ENCODE results near the gene ABCC12. TPM values are rescaled to one million over a fixed set of nuclear protein-coding genes. Genes with fewer than 3 reads are reported as not detected.

ABCC12 gene
- total and polyA plus RNA-seq, 2 of the 4 experiments (the other 2 are of a cell fraction) = under 0.01 TPM; not detected in 1

DNA sequence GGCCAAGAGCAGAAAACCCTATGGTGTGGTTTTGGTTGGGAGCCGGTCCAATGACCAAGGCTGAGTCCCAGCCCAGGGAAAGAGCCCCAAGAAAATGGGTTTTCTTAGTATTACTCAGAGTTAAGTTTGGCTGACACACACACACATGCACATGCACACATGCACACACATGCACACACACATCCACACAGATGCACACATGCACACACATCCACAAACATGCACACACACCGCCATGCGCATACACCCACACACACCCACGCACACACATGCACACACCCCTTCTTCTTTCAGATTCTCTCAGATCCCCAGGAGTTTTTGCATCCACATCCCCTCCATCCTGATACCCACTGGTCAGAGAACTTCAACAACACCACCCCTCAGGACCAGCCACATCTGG lies 9.1 kb downstream of the ABCC12 start:
- no peak overlapping the region for H4K91ac ChIP-seq (ENCODE audit: insufficient read depth, low read depth, low read length)
- H3K79me1 ChIP-seq (ENCODE audit: low read depth in 1 of 2, low read length in 2 of 2) = no peaks in the 10 kb centered on the region
- no peak overlapping the region for H2BK20ac ChIP-seq (ENCODE audit: low read depth, low read length)
- H2AFZ ChIP-seq (replicated peaks; ENCODE audit: low read length, poor library complexity) = peak overlapping the region; percentile 33
- H3K27me3 ChIP-seq (ENCODE audit: control insufficient read depth, insufficient read depth, low read length) = no peaks in the 10 kb centered on the region
- H2BK120ac ChIP-seq (ENCODE audit: low read depth, low read length) = no peak overlapping the region
- no peak overlapping the region for H4K5ac ChIP-seq (ENCODE audit: low read depth, low read length)
- in situ Hi-C loops (cut with MboI; ENCODE audit: low sequenced_read_pairs) = no loop called here
- no peak overlapping the region for H3K27ac ChIP-seq (ENCODE audit: insufficient read depth, low read length)
- BruUV-seq (replicated peaks) = no TSS peak
- H3K4me1 ChIP-seq (ENCODE audit: control insufficient read depth, insufficient read depth, low read length) = peaks cover 3% of the 10 kb centered on the region; the same call in 1 of the 2 replicates
- DNase-seq = no peak
- no CpG with 5 or more reads among the region's 4 CpGs for WGBS, 2 experiments (ENCODE audit: extremely low coverage in 2 of 2, insufficient read length in 1 of 2)
- no peak overlapping the region for H2BK15ac ChIP-seq (ENCODE audit: low read depth, low read length)
- H3K36me3 ChIP-seq (ENCODE audit: control insufficient read depth, insufficient read depth, low read length) = no peaks in the 10 kb centered on the region
- CTCF ChIA-PET = no interaction called here
- H2AK9ac ChIP-seq (replicated peaks; ENCODE audit: low read depth, low read length, poor library complexity) = no peak overlapping the region
- H3K18ac ChIP-seq (ENCODE audit: low read depth, low read length) = no peak overlapping the region
- no peak overlapping the region for H3K9ac ChIP-seq (ENCODE audit: low read depth, low read length)
- ATAC-seq (ENCODE audit: low read depth) = no peak
- no peak overlapping the region for H3K4me2 ChIP-seq (ENCODE audit: low read depth, low read length)
- H3K14ac ChIP-seq (replicated peaks; ENCODE audit: low read depth, low read length) = no peak overlapping the region
- no peak overlapping the region for H2AK5ac ChIP-seq (ENCODE audit: low read depth, low read length)
- no peak overlapping the region for H3K4me3 ChIP-seq (ENCODE audit: insufficient read depth, low read depth, low read length)
- no peak overlapping the region for H3K23ac ChIP-seq (ENCODE audit: low read depth, low read length)
- POLR2A ChIA-PET (ENCODE audit: unreplicated experiment) = no interaction called here
- H4K8ac ChIP-seq (ENCODE audit: low read depth in 2 of 2, low read length in 2 of 2) = no peak overlapping the region
- no peaks in the 10 kb centered on the region for H4K20me1 ChIP-seq (ENCODE audit: insufficient read depth, low read length)
- dilution Hi-C loops (cut with HindIII; ENCODE audit: low sequenced_read_pairs, unreplicated experiment) = no loop called here
- H3K4ac ChIP-seq (ENCODE audit: low read depth, low read length) = no peak overlapping the region
- TF ChIP-seq POLR2A (IDR thresholded peaks at IDR 0.05; ENCODE audit: low read depth, low read length) (no peak), NFE2L2 (IDR thresholded peaks at IDR 0.05; ENCODE audit: low read depth, low read length) (no peak)
- intact Hi-C loops (cut with micrococcal nuclease) = no loop called here
- no peak overlapping the region for H3K56ac ChIP-seq (ENCODE audit: extremely low read depth, insufficient read depth, low read length)
- no peak overlapping the region for H2BK5ac ChIP-seq (ENCODE audit: low read depth, low read length, poor library complexity, severe bottlenecking)
- no peaks in the 10 kb centered on the region; the same call in 1 of the 2 replicates for H3K9me1 ChIP-seq (ENCODE audit: insufficient read depth, low read length)
- H3K9me3 ChIP-seq (ENCODE audit: control insufficient read depth, insufficient read depth, low read length) = peaks cover 4% of the 10 kb centered on the region; the same call in 1 of the 2 replicates
